Measurements from ENCODE around the gene PGPEP1. TPM values are rescaled to one million over a fixed set of nuclear protein-coding genes. Genes with fewer than 3 reads are reported as not detected.
A peak's percentile ranks its signal among the peaks of the same experiment; 100 is the strongest.
"Not testable (repeated sequence)": the region's sequence is repeated elsewhere in the genome, so short reads cannot be mapped to it uniquely, and the experiment has no call there.

Gene PGPEP1
- total RNA-seq, 4 donors from 2014 or later = 23.5 to 44.0 (median 27.9) TPM

DNA sequence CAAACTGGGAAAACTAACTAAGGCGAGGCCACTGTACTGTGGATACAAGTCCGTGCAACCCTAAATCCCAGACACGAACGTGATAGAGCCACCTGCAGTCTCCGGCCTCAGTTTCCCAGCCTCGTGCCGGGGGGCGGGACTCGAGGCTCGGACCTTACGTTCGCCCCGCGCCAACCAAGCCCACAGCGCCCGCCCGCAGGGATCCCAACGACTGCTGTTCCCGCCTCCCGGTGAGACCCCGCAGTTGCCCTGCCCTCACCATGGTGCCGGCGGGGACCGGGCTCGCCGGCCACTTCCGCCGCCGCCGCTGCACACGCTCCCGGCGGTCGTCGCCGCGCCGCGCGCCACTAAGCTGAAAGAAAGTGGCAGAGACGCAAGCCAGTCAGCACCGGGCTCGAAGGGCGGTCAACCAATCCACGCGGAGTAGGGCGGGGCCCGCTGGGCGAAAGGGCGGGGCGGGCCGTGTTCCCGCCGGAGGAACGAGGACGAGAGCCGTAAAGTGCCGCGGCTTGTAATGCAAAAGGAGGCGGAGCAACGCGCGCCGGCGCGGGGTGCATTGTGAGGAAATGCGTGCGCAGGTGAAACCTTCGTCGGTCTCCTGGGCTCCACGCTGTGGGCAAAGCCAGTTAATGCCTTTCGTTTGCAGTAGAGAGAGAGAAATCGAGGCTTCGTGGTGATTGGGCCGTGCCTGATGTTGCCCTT, 17.5 kb upstream of the PGPEP1 start, which contains the start of gene LSM4:
LSM4 (minus strand) TSS at position 318 of the 702 bp plus-strand sequence; CDS start at position 262, 56 bp downstream.
- intact Hi-C loops (cut with DNase I) = no loop called here
- Histone ChIP-seq H3K4me3 (replicated peaks in 1 of 3) (peak within 1 kb of the TSS; percentile 27 to 77 (median 62)), H3K27ac (peak within 1 kb of the TSS; percentile 87 to 92 (median 92)), H3K27me3 (no peaks in the 10 kb centered on the region), H3K9me3 (no peaks in the 10 kb centered on the region), H3K36me3 (no peaks in the 10 kb centered on the region), H3K4me1 (peaks cover 21 to 48% of the 10 kb centered on the region in 2 donors)
- WGBS, 2 donors = 0 to 1% methylated on average over 31 to 42 of the region's 75 CpGs
- DNase-seq = peak; percentile 99 to 100
- TF ChIP-seq, protein P1, sequence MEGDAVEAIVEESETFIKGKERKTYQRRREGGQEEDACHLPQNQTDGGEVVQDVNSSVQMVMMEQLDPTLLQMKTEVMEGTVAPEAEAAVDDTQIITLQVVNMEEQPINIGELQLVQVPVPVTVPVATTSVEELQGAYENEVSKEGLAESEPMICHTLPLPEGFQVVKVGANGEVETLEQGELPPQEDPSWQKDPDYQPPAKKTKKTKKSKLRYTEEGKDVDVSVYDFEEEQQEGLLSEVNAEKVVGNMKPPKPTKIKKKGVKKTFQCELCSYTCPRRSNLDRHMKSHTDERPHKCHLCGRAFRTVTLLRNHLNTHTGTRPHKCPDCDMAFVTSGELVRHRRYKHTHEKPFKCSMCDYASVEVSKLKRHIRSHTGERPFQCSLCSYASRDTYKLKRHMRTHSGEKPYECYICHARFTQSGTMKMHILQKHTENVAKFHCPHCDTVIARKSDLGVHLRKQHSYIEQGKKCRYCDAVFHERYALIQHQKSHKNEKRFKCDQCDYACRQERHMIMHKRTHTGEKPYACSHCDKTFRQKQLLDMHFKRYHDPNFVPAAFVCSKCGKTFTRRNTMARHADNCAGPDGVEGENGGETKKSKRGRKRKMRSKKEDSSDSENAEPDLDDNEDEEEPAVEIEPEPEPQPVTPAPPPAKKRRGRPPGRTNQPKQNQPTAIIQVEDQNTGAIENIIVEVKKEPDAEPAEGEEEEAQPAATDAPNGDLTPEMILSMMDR (IDR thresholded peaks at IDR 0.05) = peak in 3 of 6 experiments; percentile 12 to 39 (median 34)
- TF ChIP-seq POLR2A (IDR thresholded peaks at IDR 0.05) = peak; percentile 31 to 90

DNA sequence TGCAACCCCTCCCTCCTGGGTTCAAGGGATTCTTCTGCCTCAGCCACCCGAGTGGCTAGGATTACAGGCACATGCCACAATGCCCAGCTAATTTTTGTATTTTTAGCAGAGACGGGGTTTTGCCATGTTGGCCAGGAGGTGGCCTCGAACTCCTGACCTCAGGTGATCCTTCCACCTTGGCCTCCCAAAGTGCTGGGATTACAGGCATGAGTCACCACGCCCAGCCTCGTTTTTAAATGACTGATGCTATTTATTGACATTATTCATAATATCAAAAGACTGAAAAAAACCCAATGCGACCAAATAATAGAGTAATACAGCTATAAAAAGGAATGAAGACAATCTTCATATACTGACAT, 16.0 kb upstream of the PGPEP1 start:
- DNase-seq; H3K27me3 ChIP-seq; H3K4me3 ChIP-seq (replicated peaks in 1 of 3); H3K9me3 ChIP-seq; H3K36me3 ChIP-seq: not testable (repeated sequence)
- WGBS, 2 donors = 71% methylated on average over 6 of the region's 6 CpGs
- intact Hi-C loops (cut with DNase I) = loop anchor here (2.0 kb wide), 1 partner anchor 46 kb away; no protein-coding TSS in a partner anchor
- H3K4me1 ChIP-seq = peaks cover 29 to 44% of the 10 kb centered on the region in 2 donors
- H3K27ac ChIP-seq = peak overlapping the region in 2 of 3 donors; percentile 92

DNA sequence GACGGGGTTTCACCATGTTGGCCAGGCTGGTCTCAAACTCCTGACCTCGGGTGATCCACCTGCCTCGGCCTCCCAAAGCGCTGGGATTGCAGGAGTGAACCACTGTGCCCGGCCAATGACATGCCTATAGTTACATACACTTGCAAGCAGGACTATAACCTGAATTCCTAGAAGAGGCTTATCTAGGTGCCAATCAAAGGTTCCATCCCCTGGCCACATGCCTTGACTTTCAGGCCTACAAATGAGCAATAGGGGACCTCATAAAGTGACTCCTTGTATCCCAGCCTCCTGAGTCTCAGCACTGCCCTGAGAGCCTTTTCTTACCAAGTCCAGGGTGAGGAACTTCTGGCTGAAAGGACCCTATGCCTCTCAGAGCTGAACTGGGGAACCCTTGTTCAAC, 13.6 kb upstream of the PGPEP1 start:
- no peaks in the 10 kb centered on the region for H3K27me3 ChIP-seq
- intact Hi-C loops (cut with DNase I) = no loop called here
- TF ChIP-seq POLR2A (IDR thresholded peaks at IDR 0.05) = no peak
- TF ChIP-seq, protein P1 (IDR thresholded peaks at IDR 0.05) = no peak
- no peak overlapping the region for H3K4me3 ChIP-seq (replicated peaks in 1 of 3)
- DNase-seq = no peak
- no peaks in the 10 kb centered on the region for H3K9me3 ChIP-seq
- H3K36me3 ChIP-seq = no peaks in the 10 kb centered on the region
- WGBS, 2 donors = 93 to 94% methylated on average over 3 to 5 of the region's 5 CpGs
- no peak overlapping the region for H3K27ac ChIP-seq
- H3K4me1 ChIP-seq = peaks cover 24 to 37% of the 10 kb centered on the region in 2 donors

DNA sequence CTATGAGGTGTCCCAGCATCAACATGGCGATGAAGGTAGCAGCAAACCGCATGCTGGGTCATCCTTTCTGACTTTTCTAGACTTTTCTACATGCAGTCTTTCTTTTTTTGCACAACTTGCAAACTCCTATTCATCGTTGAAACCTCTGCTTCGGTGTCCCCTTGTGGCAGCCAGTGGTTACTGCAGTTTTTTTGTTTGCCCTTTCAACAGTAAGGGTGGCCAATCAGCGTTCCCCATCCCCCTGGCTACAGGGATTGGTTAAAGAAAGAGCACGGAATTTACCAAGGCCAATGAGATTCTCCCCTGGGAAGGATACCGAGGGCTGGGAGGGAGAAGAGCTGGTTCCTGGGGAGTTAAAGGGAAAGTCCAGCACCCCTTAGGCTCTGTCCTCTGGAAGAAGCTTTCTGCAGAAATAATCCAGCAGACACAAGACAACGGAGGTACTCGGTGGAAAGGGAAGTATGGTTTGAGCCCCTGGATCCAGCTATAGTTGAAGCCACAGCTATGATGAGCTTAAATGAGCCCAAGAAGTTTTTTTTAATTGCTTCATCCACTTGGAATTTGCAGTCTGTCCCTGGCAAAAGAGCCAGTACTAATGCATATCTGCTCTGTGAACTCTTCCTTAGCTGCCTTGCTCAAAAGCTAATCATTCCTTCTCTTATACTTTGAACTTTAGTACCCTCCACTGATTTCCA, 11.9 kb upstream of the PGPEP1 start:
- WGBS, 2 donors = 3 to 5% methylated on average over 9 of the region's 9 CpGs
- Histone ChIP-seq H3K4me3 (replicated peaks in 1 of 3) (no peak overlapping the region), H3K9me3 (no peaks in the 10 kb centered on the region), H3K36me3 (no peaks in the 10 kb centered on the region), H3K27me3 (no peaks in the 10 kb centered on the region), H3K27ac (peak overlapping the region; percentile 11 to 74 (median 74)), H3K4me1 (peaks cover 14 to 35% of the 10 kb centered on the region in 2 donors)
- DNase-seq = peak; percentile 94 to 96
- TF ChIP-seq, protein P1 (IDR thresholded peaks at IDR 0.05) = peak; percentile 84 to 98 (median 96)
- peak in 1 of 2 donors; percentile 68 for TF ChIP-seq POLR2A (IDR thresholded peaks at IDR 0.05)
- intact Hi-C loops (cut with DNase I) = no loop called here

DNA sequence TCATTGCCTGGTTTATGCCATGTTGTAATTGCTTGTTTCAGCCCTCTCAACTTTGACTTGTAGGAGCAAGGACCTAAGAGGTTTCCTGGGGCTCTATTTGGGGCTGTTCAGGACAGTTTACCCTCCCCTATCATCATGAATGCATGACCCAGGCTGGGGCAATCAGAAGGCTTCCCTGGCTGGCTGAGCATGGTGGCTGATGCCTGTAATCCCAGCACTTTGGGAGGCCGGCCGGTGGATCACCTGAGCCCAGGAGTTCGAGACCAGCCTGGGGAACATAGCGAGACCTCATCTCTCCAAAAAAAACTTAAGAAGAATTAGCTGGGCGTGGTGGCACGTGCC, 11.4 kb upstream of the PGPEP1 start:
- Histone ChIP-seq H3K36me3 (no peaks in the 10 kb centered on the region), H3K27ac (peak overlapping the region in 2 of 3 donors; percentile 74), H3K27me3 (no peaks in the 10 kb centered on the region), H3K4me1 (peaks cover 10 to 33% of the 10 kb centered on the region in 2 donors), H3K4me3 (replicated peaks in 1 of 3) (no peak overlapping the region), H3K9me3 (no peaks in the 10 kb centered on the region)
- intact Hi-C loops (cut with DNase I) = no loop called here
- 64 to 81% methylated on average over 6 of the region's 6 CpGs for WGBS, 2 donors
- no peak for DNase-seq
- TF ChIP-seq, protein P1 (IDR thresholded peaks at IDR 0.05) = no peak
- no peak for TF ChIP-seq POLR2A (IDR thresholded peaks at IDR 0.05)
